ENCODE measurements around the gene IVNS1ABP.

The IVNS1ABP gene

DNA sequence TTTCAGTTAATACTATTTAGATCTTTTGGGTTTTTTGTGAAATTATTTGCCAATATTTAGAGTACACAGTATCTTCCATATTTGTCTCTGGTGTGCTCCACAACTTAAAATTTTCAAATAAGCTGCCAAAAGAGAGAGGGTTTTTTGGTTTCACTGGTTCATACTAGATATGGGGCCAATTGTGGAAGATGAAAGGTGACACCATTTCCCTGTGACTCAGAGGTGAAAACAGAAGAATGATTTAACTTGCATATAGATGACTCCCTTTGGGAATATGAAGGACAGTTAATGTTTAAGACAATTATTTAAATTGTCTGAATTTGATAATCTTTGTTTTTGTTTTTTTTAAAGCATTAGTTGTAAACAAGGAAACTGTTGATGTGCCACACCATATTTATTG lies 37.5 kb downstream of the IVNS1ABP start:
- peaks cover 6% of the 10 kb centered on the region for H3K36me3 ChIP-seq (ENCODE audit: control insufficient read depth, insufficient read depth, low read length)
- no peak overlapping the region for H3K27ac ChIP-seq (ENCODE audit: low read depth, low read length, severe bottlenecking)
- no peaks in the 10 kb centered on the region for H3K9me3 ChIP-seq (ENCODE audit: control insufficient read depth, low read length)
- peaks cover 2% of the 10 kb centered on the region for H3K4me1 ChIP-seq (ENCODE audit: control insufficient read depth, insufficient read depth, low read length, poor library complexity, severe bottlenecking)
- H3K4me3 ChIP-seq (ENCODE audit: extremely low read depth, insufficient read depth, low read length, poor library complexity, severe bottlenecking): no peak overlapping the region

DNA sequence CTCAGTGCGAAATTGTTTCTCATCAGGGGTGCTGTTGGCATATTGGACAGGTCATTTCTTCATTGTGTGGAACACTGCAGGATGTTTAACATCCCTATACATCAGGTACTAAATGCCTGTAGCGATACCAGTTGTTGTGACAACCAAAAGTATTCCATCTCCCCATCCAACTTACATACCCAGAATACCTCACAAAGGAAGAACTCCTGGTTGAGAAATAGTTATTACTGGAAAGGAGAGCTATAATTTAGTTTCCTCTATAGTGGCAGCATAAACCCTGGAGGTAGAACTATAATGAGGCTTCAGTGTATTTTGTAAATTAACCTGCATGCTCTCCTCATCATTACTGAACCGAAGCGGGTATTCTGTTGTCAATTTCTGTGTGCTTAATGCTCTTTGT lies 45.1 kb downstream of the IVNS1ABP start:
- no peaks in the 10 kb centered on the region for H3K36me3 ChIP-seq (ENCODE audit: control insufficient read depth, insufficient read depth, low read length)
- no CpG with 5 or more reads among the region's 4 CpGs for WGBS, 2 experiments (ENCODE audit: insufficient coverage in 2 of 2)
- no peaks in the 10 kb centered on the region for H3K9me3 ChIP-seq (ENCODE audit: control insufficient read depth, low read length)
- no peak overlapping the region for H3K27ac ChIP-seq (ENCODE audit: low read depth, low read length, severe bottlenecking)
- H3K4me3 ChIP-seq (ENCODE audit: extremely low read depth, insufficient read depth, low read length, poor library complexity, severe bottlenecking): no peak overlapping the region
- H3K4me1 ChIP-seq (ENCODE audit: control insufficient read depth, insufficient read depth, low read length, poor library complexity, severe bottlenecking): no peaks in the 10 kb centered on the region

DNA sequence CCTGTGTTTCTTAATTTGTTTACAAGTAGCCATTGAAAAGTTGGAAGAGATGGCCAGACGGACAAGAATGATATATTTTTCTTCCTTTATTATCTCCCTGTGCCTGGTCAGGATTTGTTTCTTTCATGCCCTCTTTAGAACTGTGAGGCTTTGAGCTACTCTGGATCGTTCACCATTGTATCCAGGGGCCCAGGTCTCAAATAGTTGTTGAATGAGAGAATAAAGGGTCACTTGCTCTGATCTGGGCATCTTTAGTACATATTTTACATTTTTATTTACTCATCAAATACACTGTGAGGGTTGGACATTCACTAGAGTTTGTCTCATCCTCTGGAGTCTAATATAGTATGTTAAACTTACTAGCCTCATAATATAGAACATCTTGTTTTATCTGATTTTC lies 48.7 kb downstream of the IVNS1ABP start:
- H3K36me3 ChIP-seq (ENCODE audit: control insufficient read depth, insufficient read depth, low read length): no peaks in the 10 kb centered on the region
- WGBS, 2 experiments (ENCODE audit: insufficient coverage in 2 of 2): 100% methylated on average over 1 of the region's 2 CpGs; no CpG with 5 or more reads in 1 of the 2 experiments
- no peaks in the 10 kb centered on the region for H3K4me1 ChIP-seq (ENCODE audit: control insufficient read depth, insufficient read depth, low read length, poor library complexity, severe bottlenecking)

DNA sequence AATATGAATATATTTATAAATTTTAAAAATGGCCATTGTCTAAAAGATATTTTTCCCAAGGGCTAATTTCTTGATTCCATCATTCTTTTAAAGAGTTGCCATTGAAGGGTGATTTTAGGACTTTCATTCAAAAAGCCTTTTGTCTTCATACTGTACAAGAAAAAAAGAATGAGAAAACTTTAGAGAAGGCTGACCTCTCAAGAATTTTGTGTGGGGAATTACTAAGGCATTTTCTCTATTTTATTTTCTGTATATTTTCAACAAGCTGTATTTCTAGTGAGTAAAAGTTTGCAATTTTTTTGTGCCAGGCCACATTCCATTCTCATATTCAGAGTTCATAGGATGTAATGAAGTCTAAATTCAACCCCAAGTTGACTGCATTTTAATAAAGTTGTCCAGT lies 49.3 kb downstream of the IVNS1ABP start:
- Histone ChIP-seq H3K4me1 (ENCODE audit: control insufficient read depth, insufficient read depth, low read length, poor library complexity, severe bottlenecking) (no peaks in the 10 kb centered on the region), H3K36me3 (ENCODE audit: control insufficient read depth, insufficient read depth, low read length) (no peaks in the 10 kb centered on the region), H3K9me3 (ENCODE audit: control insufficient read depth, low read length) (no peaks in the 10 kb centered on the region), H3K4me3 (ENCODE audit: extremely low read depth, insufficient read depth, low read length, poor library complexity, severe bottlenecking) (no peak overlapping the region), H3K27ac (ENCODE audit: low read depth, low read length, severe bottlenecking) (no peak overlapping the region)

More for the DNA sequence above, 48.7 kb downstream of the IVNS1ABP start:
- Histone ChIP-seq H3K27ac (ENCODE audit: low read depth, low read length, severe bottlenecking) (no peak overlapping the region), H3K9me3 (ENCODE audit: control insufficient read depth, low read length) (no peaks in the 10 kb centered on the region), H3K4me3 (ENCODE audit: extremely low read depth, insufficient read depth, low read length, poor library complexity, severe bottlenecking) (no peak overlapping the region)

DNA sequence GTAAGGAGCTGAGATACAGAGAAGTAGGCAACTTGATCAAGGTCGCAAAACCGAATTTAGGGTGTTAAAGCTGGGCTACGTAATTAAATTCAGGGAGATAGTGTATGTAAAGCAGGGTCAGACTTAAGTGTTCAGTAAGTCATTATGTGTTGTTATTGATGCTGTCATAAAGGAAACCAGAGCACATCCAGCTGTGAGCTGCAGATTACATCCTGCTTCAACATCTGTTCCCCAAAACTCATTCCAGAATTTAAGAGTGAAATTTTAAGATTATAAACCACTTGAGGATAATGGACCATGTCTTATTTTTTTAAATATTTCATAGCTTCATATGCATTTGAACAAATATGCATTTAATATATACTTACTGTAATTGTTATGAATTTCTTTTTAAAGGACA lies 49.7 kb downstream of the IVNS1ABP start:
- H3K27ac ChIP-seq (ENCODE audit: low read depth, low read length, severe bottlenecking): no peak overlapping the region
- no peak overlapping the region for H3K4me3 ChIP-seq (ENCODE audit: extremely low read depth, insufficient read depth, low read length, poor library complexity, severe bottlenecking)
- 75 to 79% methylated on average over 3 of the region's 3 CpGs for WGBS, 2 experiments (ENCODE audit: insufficient coverage in 2 of 2)
- H3K36me3 ChIP-seq (ENCODE audit: control insufficient read depth, insufficient read depth, low read length): no peaks in the 10 kb centered on the region
- no peaks in the 10 kb centered on the region for H3K4me1 ChIP-seq (ENCODE audit: control insufficient read depth, insufficient read depth, low read length, poor library complexity, severe bottlenecking)
- H3K9me3 ChIP-seq (ENCODE audit: control insufficient read depth, low read length): no peaks in the 10 kb centered on the region

DNA sequence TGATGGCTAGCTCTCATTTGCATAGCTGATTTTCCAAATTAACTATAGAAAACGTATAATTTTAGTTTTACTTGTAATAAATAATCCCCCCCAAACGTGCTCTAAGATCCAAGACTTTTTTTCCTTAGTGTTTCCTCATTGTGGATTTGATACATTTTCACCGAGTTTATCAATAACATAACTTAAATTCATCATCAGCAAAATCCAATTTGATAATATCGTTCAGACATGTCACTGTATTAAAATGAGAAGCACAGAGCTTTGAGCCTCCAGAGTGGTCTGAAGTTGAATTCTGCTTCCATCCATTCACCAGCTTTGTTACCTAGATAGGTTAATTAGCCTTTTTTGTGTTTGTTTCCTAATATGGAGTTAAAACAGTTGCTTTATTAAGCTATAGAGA lies 51.7 kb downstream of the IVNS1ABP start:
- Histone ChIP-seq H3K9me3 (ENCODE audit: control insufficient read depth, low read length) (no peaks in the 10 kb centered on the region), H3K4me3 (ENCODE audit: extremely low read depth, insufficient read depth, low read length, poor library complexity, severe bottlenecking) (no peak overlapping the region), H3K4me1 (ENCODE audit: control insufficient read depth, insufficient read depth, low read length, poor library complexity, severe bottlenecking) (no peaks in the 10 kb centered on the region), H3K27ac (ENCODE audit: low read depth, low read length, severe bottlenecking) (no peak overlapping the region), H3K36me3 (ENCODE audit: control insufficient read depth, insufficient read depth, low read length) (no peaks in the 10 kb centered on the region)
- WGBS, 2 experiments (ENCODE audit: insufficient coverage in 2 of 2): 90 to 100% methylated on average over 1 to 2 of the region's 4 CpGs

DNA sequence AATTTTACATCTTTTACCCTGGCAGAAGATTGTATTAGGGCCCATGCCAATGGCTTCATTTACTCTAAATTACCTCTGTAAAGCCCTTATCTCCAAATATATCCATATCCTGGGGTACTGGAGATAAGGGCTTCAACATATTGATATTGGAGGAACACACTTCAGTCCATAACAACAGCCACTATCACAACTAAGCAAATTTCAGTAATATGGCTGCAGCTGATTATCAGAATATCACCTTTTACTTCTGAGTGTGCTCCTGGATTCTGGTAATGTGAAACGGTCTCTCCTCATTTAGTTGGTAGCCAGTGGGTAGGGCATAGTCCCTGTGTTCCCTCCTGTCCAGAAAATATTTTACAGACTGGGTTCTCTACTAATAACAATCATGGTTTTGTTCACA lies 53.3 kb downstream of the IVNS1ABP start:
- Histone ChIP-seq H3K4me3 (ENCODE audit: extremely low read depth, insufficient read depth, low read length, poor library complexity, severe bottlenecking) (no peak overlapping the region), H3K27ac (ENCODE audit: low read depth, low read length, severe bottlenecking) (no peak overlapping the region), H3K9me3 (ENCODE audit: control insufficient read depth, low read length) (no peaks in the 10 kb centered on the region), H3K4me1 (ENCODE audit: control insufficient read depth, insufficient read depth, low read length, poor library complexity, severe bottlenecking) (no peaks in the 10 kb centered on the region), H3K36me3 (ENCODE audit: control insufficient read depth, insufficient read depth, low read length) (no peaks in the 10 kb centered on the region)
- WGBS, 2 experiments (ENCODE audit: insufficient coverage in 2 of 2): 100% methylated on average over 1 of the region's 1 CpG; no CpG with 5 or more reads in 1 of the 2 experiments

DNA sequence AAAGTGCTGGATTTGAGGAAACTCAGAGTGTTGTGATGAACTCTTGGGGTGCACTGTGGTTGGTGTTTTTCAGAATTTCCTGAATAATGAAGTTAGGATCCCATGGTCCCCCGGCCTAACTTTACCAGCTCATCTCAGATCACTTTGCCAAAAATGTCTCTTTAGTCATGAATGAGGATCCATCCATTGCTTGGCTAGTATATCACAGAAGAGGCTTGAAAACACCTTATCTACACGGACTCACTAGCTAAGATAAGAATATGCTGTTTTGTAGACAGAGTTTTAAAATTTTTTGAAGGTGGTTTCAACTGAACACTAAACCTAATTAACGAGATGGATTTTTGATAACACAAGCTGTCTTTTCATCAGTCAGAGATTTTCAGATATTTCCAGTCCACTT lies 53.8 kb downstream of the IVNS1ABP start:
- Histone ChIP-seq H3K4me3 (ENCODE audit: extremely low read depth, insufficient read depth, low read length, poor library complexity, severe bottlenecking) (no peak overlapping the region), H3K9me3 (ENCODE audit: control insufficient read depth, low read length) (no peaks in the 10 kb centered on the region), H3K4me1 (ENCODE audit: control insufficient read depth, insufficient read depth, low read length, poor library complexity, severe bottlenecking) (no peaks in the 10 kb centered on the region), H3K27ac (ENCODE audit: low read depth, low read length, severe bottlenecking) (no peak overlapping the region), H3K36me3 (ENCODE audit: control insufficient read depth, insufficient read depth, low read length) (no peaks in the 10 kb centered on the region)
- WGBS, 2 experiments (ENCODE audit: insufficient coverage in 2 of 2): 81 to 100% methylated on average over 1 to 3 of the region's 3 CpGs

DNA sequence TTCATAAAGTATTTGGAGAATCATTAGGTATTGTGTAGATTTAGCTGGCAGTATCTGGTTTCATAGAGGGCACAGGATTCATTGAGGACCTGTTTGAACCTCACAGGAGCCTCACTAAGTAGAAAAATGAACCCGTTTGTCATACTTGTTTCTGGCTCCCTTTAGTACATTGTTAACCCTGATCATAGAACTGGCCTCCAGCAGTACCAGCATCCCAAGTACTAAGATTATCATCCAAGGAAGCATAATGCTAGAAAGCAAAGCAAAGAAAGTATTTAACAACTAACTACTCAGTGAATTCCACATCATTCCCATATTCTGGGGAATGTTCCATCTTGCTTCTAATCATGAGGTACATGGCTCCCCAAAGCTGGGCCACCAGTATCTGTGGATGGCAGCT lies 54.9 kb downstream of the IVNS1ABP start:
- no peak overlapping the region for H3K4me3 ChIP-seq (ENCODE audit: extremely low read depth, insufficient read depth, low read length, poor library complexity, severe bottlenecking)
- H3K36me3 ChIP-seq (ENCODE audit: control insufficient read depth, insufficient read depth, low read length): no peaks in the 10 kb centered on the region
- H3K27ac ChIP-seq (ENCODE audit: low read depth, low read length, severe bottlenecking): no peak overlapping the region
- H3K4me1 ChIP-seq (ENCODE audit: control insufficient read depth, insufficient read depth, low read length, poor library complexity, severe bottlenecking): no peaks in the 10 kb centered on the region
- no peaks in the 10 kb centered on the region for H3K9me3 ChIP-seq (ENCODE audit: control insufficient read depth, low read length)
- WGBS, 2 experiments (ENCODE audit: insufficient coverage in 2 of 2): 100% methylated on average over 1 of the region's 1 CpG

DNA sequence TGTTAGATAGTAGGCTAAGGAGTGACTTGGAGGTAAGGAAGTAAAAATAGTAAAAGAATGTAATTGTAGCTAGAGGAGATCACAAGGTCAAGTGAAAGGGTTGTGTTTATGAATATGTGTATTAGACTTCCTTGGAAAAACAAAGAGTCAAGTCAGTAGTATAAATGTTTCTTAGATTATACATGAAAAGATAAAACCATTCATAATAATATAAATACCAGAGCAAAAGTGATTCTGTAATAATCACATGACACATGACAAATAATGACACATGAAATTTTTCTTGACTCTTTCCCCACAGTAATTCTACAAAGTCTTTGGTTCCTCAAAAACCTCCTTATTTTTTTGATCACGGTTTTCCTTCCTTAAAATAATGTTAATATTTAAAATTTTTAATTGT lies 56.4 kb downstream of the IVNS1ABP start:
- no CpG with 5 or more reads among the region's 1 CpG for WGBS, 2 experiments (ENCODE audit: insufficient coverage in 2 of 2)
- Histone ChIP-seq H3K27ac (ENCODE audit: low read depth, low read length, severe bottlenecking) (no peak overlapping the region), H3K9me3 (ENCODE audit: control insufficient read depth, low read length) (no peaks in the 10 kb centered on the region), H3K4me3 (ENCODE audit: extremely low read depth, insufficient read depth, low read length, poor library complexity, severe bottlenecking) (no peak overlapping the region), H3K4me1 (ENCODE audit: control insufficient read depth, insufficient read depth, low read length, poor library complexity, severe bottlenecking) (no peaks in the 10 kb centered on the region), H3K36me3 (ENCODE audit: control insufficient read depth, insufficient read depth, low read length) (no peaks in the 10 kb centered on the region)

DNA sequence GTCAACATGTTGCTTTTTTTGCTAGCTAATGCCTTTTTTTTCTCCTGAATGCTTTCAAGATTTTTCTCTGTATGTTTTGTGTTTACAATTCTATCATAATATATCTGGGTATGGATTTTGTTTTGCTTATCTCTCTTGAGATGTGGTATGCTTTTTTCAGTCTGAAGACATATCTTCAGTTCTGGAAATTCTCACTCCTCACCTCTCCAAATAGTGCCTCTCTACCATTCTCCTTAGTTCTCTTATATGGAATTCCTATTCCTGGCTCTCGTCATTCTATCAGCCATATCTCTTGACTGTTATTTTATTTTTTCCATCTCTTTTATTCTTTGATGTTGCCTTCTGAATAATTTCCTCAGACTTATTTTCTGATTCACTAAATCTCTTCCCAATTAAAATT lies 58.4 kb downstream of the IVNS1ABP start:
- Histone ChIP-seq H3K27ac (ENCODE audit: low read depth, low read length, severe bottlenecking) (peak overlapping the region; percentile 25), H3K9me3 (ENCODE audit: control insufficient read depth, low read length) (no peaks in the 10 kb centered on the region), H3K36me3 (ENCODE audit: control insufficient read depth, insufficient read depth, low read length) (no peaks in the 10 kb centered on the region), H3K4me1 (ENCODE audit: control insufficient read depth, insufficient read depth, low read length, poor library complexity, severe bottlenecking) (no peaks in the 10 kb centered on the region), H3K4me3 (ENCODE audit: extremely low read depth, insufficient read depth, low read length, poor library complexity, severe bottlenecking) (no peak overlapping the region)
- 80% methylated on average over 1 of the region's 1 CpG; no CpG with 5 or more reads in 1 of the 2 experiments for WGBS, 2 experiments (ENCODE audit: insufficient coverage in 2 of 2)

DNA sequence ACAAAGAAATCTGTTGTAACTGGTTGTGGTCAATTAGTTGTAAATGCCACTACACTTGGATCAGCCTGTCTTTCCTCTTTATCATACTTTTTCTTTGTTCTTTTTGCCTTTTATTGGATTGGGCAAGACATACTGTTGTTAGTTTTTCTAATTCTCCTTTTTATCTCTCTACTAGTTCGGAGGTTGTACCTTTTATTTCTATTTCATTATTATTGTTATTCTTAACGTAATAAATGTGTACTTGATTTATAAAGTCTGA lies 59.2 kb downstream of the IVNS1ABP start:
- H3K27ac ChIP-seq (ENCODE audit: low read depth, low read length, severe bottlenecking): no peak overlapping the region
- H3K4me3 ChIP-seq (ENCODE audit: extremely low read depth, insufficient read depth, low read length, poor library complexity, severe bottlenecking): no peak overlapping the region
- no peaks in the 10 kb centered on the region for H3K4me1 ChIP-seq (ENCODE audit: control insufficient read depth, insufficient read depth, low read length, poor library complexity, severe bottlenecking)
- WGBS, 2 experiments (ENCODE audit: insufficient coverage in 2 of 2): no CpG with 5 or more reads among the region's 2 CpGs
- no peaks in the 10 kb centered on the region for H3K36me3 ChIP-seq (ENCODE audit: control insufficient read depth, insufficient read depth, low read length)
- H3K9me3 ChIP-seq (ENCODE audit: control insufficient read depth, low read length): no peaks in the 10 kb centered on the region
